Upper lobe of right lung (tissue), 1 donor: ENCODE results near the gene FAH. TPM values are rescaled to one million over a fixed set of nuclear protein-coding genes. Genes with fewer than 3 reads are reported as not detected.

Experiments used
- ATAC-seq: fragments of 200-7000 bp; cut with Tn5 transposase; one replicate; pipeline ENCODE4 v1.9.1; 2020; ENCODE audit warnings: mild to moderate bottlenecking, moderate library complexity
- DNase-seq: peaks from one replicate; pipeline ENCODE4 v3.0.0-alpha.2; 2020
- H3K27ac ChIP-seq: fragments of 200-600 bp; one replicate; pipeline ENCODE4 v1.8.0; 2022
- H3K27me3 ChIP-seq: fragments of 200-600 bp; one replicate; pipeline ENCODE4 v1.8.0; 2022; ENCODE audit warnings: mild to moderate bottlenecking
- H3K36me3 ChIP-seq: fragments of 200-600 bp; one replicate; pipeline ENCODE4 v1.8.0; 2022
- H3K4me1 ChIP-seq: fragments of 200-600 bp; one replicate; pipeline ENCODE4 v1.8.0; 2022
- H3K4me3 ChIP-seq: fragments of 200-600 bp; one replicate; pipeline ENCODE4 v1.8.0; 2022; ENCODE audit warnings: mild to moderate bottlenecking
- H3K9me3 ChIP-seq: fragments of 200-600 bp; one replicate; pipeline ENCODE4 v1.8.0; 2022
- CTCF ChIP-seq: fragments of 200-600 bp; IDR thresholded peaks from one replicate; pipeline ENCODE4 v1.8.0; 2022; ENCODE audit warnings: antibody characterized with exemption
- intact Hi-C: fragments of 100-400 bp; cut with DNase I; formaldehyde crosslinking; loops from one replicate; pipeline ENCODE4 v1.11.0; 2022
- total RNA-seq: library from RNA; stranded (reverse); fragmentation: NEBNext Ultra II Directional; extraction: Animal tissue kit (Norgen Biotek cat#: 25700); gene quantifications from one replicate; pipeline ENCODE4 v1.2.1, GENCODE V29; 2021
- donor health status: DM: no; HTN: yes; CAD: no; lungs with severe emphysema.

Gene FAH
- total RNA-seq, 1 donor from 2014 or later: 31.7 TPM

- Histone ChIP-seq H3K9me3 (no peaks in the 10 kb centered on the region), H3K27me3 (no peaks in the 10 kb centered on the region), H3K4me1 (peaks cover 41% of the 10 kb centered on the region), H3K4me3 (no peak overlapping the region), H3K27ac (no peak overlapping the region), H3K36me3 (no peaks in the 10 kb centered on the region)
- no peak for ATAC-seq
- no peak for DNase-seq
- TF ChIP-seq CTCF: no peak
- intact Hi-C loops: no loop called here
These were observed 3.4 kb downstream of the FAH start for GRCh38 chr15:80156176-80156720.

- H3K36me3 ChIP-seq: no peaks in the 10 kb centered on the region
These were observed 4.4 kb downstream of the FAH start for GRCh38 chr15:80157215-80157614.

GRCh38 chr15:80159301-80159700 lies 6.5 kb downstream of the FAH start:
- Histone ChIP-seq H3K27me3 (no peaks in the 10 kb centered on the region), H3K36me3 (peaks cover 12% of the 10 kb centered on the region), H3K4me1 (peaks cover 33% of the 10 kb centered on the region), H3K27ac (no peak overlapping the region), H3K9me3 (no peaks in the 10 kb centered on the region), H3K4me3 (no peak overlapping the region)
- no peak for TF ChIP-seq CTCF
- intact Hi-C loops: no loop called here
- no peak for DNase-seq
- no peak for ATAC-seq

More at GRCh38 chr15:80157215-80157614, 4.4 kb downstream of the FAH start:
- peaks cover 45% of the 10 kb centered on the region for H3K4me1 ChIP-seq
- no peak for TF ChIP-seq CTCF
- intact Hi-C loops: no loop called here
- no peak overlapping the region for H3K27ac ChIP-seq
- no peak overlapping the region for H3K4me3 ChIP-seq
- ATAC-seq (no peak), DNase-seq (no peak)
- no peaks in the 10 kb centered on the region for H3K9me3 ChIP-seq
- no peaks in the 10 kb centered on the region for H3K27me3 ChIP-seq

GRCh38 chr15:80159811-80160569 lies 7.2 kb downstream of the FAH start:
- peak overlapping the region; percentile 38 for H3K27ac ChIP-seq

GRCh38 chr15:80160570-80161156 lies 7.9 kb downstream of the FAH start:
- Histone ChIP-seq H3K4me3 (no peak overlapping the region), H3K27ac (peak overlapping the region; percentile 38), H3K9me3 (no peaks in the 10 kb centered on the region), H3K27me3 (no peaks in the 10 kb centered on the region), H3K36me3 (peaks cover 16% of the 10 kb centered on the region), H3K4me1 (peaks cover 28% of the 10 kb centered on the region)
- intact Hi-C loops: no loop called here
- no peak for TF ChIP-seq CTCF
- ATAC-seq (peak; percentile 96), DNase-seq (peak; percentile 86)

More at GRCh38 chr15:80159811-80160569, 7.2 kb downstream of the FAH start:
- DNase-seq: no peak
- Histone ChIP-seq H3K9me3 (no peaks in the 10 kb centered on the region), H3K4me3 (no peak overlapping the region), H3K27me3 (no peaks in the 10 kb centered on the region), H3K4me1 (peaks cover 28% of the 10 kb centered on the region), H3K36me3 (peaks cover 16% of the 10 kb centered on the region)
- intact Hi-C loops: no loop called here
- no peak for TF ChIP-seq CTCF
- ATAC-seq: no peak
